SK-N-SH treated with all-trans-retinoic acid at 6 μM for 48 hours (cell line): ENCODE measurements around the gene DTNB.

Experiments used
- ATAC-seq: fragments of 200-7000 bp; cut with Tn5 transposase; 3 replicates; pipeline ENCODE4 v1.9.1; 2020; ENCODE audit warnings: mild to moderate bottlenecking, moderate library complexity
- ARNTL ChIP-seq: fragments of 450-650 bp; formaldehyde crosslinking; IDR thresholded peaks from 2 replicates; pipeline ENCODE4 v1.5.0; 2020; ENCODE audit warnings: low read depth, mild to moderate bottlenecking, moderate library complexity, borderline replicate concordance
- BACH2 ChIP-seq: fragments of 250-450 bp; sonication (Bioruptor Pico); IDR thresholded peaks from 2 replicates; pipeline ENCODE4 v1.9.0; 2021; ENCODE audit warnings: mild to moderate bottlenecking, borderline replicate concordance
- CREB5 ChIP-seq: fragments of 250-450 bp; sonication (Bioruptor Pico); IDR thresholded peaks from 2 replicates; pipeline ENCODE4 v1.5.1; 2020; ENCODE audit warnings: low read depth, mild to moderate bottlenecking, moderate library complexity
- CSDC2 ChIP-seq: fragments of 250-450 bp; sonication (Bioruptor Pico); IDR thresholded peaks from 2 replicates; pipeline ENCODE4 v1.5.0; 2020; ENCODE audit warnings: mild to moderate bottlenecking, moderate library complexity
- CSRNP3 ChIP-seq: fragments of 250-450 bp; sonication (Bioruptor Pico); IDR thresholded peaks from 2 replicates; pipeline ENCODE4 v1.5.1; 2021; ENCODE audit warnings: mild to moderate bottlenecking, moderate library complexity
- ESRRG ChIP-seq: fragments of 250-450 bp; sonication (Bioruptor Pico); IDR thresholded peaks from 2 replicates; pipeline ENCODE4 v1.6.1; 2021; ENCODE audit warnings: mild to moderate bottlenecking
- GLIS3 ChIP-seq: fragments of 250-450 bp; sonication (Bioruptor Pico); IDR thresholded peaks from 2 replicates; pipeline ENCODE4 v1.5.0; 2020; ENCODE audit warnings: mild to moderate bottlenecking, moderate library complexity
- ISL1 ChIP-seq: fragments of 250-450 bp; sonication (Bioruptor Pico); IDR thresholded peaks from 2 replicates; pipeline ENCODE4 v2.1.2; 2022; ENCODE audit warnings: mild to moderate bottlenecking, moderate library complexity
- OSR1 ChIP-seq: fragments of 250-450 bp; sonication (Bioruptor Pico); IDR thresholded peaks from 2 replicates; pipeline ENCODE4 v1.8.0; 2022; ENCODE audit warnings: moderate library complexity, mild to moderate bottlenecking, inconsistent platforms
- PATZ1 ChIP-seq: fragments of 250-450 bp; sonication (Bioruptor Pico); IDR thresholded peaks from 2 replicates; pipeline ENCODE4 v1.8.0; 2020; ENCODE audit warnings: mild to moderate bottlenecking, moderate library complexity, borderline replicate concordance
- PPARA ChIP-seq: fragments of 250-450 bp; sonication (Bioruptor Pico); IDR thresholded peaks from 2 replicates; pipeline ENCODE4 v1.5.0; 2020; ENCODE audit warnings: mild to moderate bottlenecking, borderline replicate concordance
- RARB ChIP-seq: fragments of 250-450 bp; sonication (Bioruptor Pico); IDR thresholded peaks from 2 replicates; pipeline ENCODE4 v1.8.0; 2021; ENCODE audit warnings: mild to moderate bottlenecking, moderate library complexity
- SNAI2 ChIP-seq: fragments of 250-450 bp; sonication (Bioruptor Pico); IDR thresholded peaks from 2 replicates; pipeline ENCODE4 v1.5.0; 2020; ENCODE audit warnings: mild to moderate bottlenecking, moderate library complexity
- TCF4 ChIP-seq: fragments of 250-450 bp; sonication (Bioruptor Pico); IDR thresholded peaks from 2 replicates; pipeline ENCODE4 v1.8.0; 2021; ENCODE audit warnings: mild to moderate bottlenecking, moderate library complexity, borderline replicate concordance
- TOX ChIP-seq: fragments of 250-450 bp; sonication (Bioruptor Pico); IDR thresholded peaks from 2 replicates; pipeline ENCODE4 v1.8.0; 2021; ENCODE audit warnings: mild to moderate bottlenecking, moderate library complexity, borderline replicate concordance
- TSHZ2 ChIP-seq: fragments of 250-450 bp; sonication (Bioruptor Pico); IDR thresholded peaks from 2 replicates; pipeline ENCODE4 v1.5.0; 2020; ENCODE audit warnings: mild to moderate bottlenecking, moderate library complexity
- ZC3H10 ChIP-seq: fragments of 250-450 bp; sonication (Bioruptor Pico); IDR thresholded peaks from 2 replicates; pipeline ENCODE4 v1.5.1; 2021; ENCODE audit warnings: mild to moderate bottlenecking, moderate library complexity
- ZFP30 ChIP-seq: fragments of 450-650 bp; formaldehyde crosslinking; IDR thresholded peaks from 2 replicates; pipeline ENCODE4 v1.5.0; 2022; ENCODE audit warnings: mild to moderate bottlenecking, moderate library complexity
- ZNF565 ChIP-seq: fragments of 450-650 bp; formaldehyde crosslinking; conservative IDR thresholded peaks from 2 replicates; pipeline ENCODE4 v1.5.0; 2020; ENCODE audit warnings: low read depth, mild to moderate bottlenecking, moderate library complexity
- ZNF70 ChIP-seq: fragments of 450-650 bp; formaldehyde crosslinking; IDR thresholded peaks from 2 replicates; pipeline ENCODE4 v1.5.0; 2020; ENCODE audit warnings: mild to moderate bottlenecking, moderate library complexity
- ZNF8 ChIP-seq: fragments of 450-650 bp; formaldehyde crosslinking; IDR thresholded peaks from 2 replicates; pipeline ENCODE4 v1.5.0; 2020; ENCODE audit warnings: mild to moderate bottlenecking, moderate library complexity
- TF ChIP-seq, protein P1 (sequence below): fragments of 250-450 bp; sonication (Bioruptor Pico); IDR thresholded peaks from 2 replicates; pipeline ENCODE4 v1.8.0; 2021; ENCODE audit warnings: low read depth, mild to moderate bottlenecking, moderate library complexity, borderline replicate concordance

Gene DTNB

DNA sequence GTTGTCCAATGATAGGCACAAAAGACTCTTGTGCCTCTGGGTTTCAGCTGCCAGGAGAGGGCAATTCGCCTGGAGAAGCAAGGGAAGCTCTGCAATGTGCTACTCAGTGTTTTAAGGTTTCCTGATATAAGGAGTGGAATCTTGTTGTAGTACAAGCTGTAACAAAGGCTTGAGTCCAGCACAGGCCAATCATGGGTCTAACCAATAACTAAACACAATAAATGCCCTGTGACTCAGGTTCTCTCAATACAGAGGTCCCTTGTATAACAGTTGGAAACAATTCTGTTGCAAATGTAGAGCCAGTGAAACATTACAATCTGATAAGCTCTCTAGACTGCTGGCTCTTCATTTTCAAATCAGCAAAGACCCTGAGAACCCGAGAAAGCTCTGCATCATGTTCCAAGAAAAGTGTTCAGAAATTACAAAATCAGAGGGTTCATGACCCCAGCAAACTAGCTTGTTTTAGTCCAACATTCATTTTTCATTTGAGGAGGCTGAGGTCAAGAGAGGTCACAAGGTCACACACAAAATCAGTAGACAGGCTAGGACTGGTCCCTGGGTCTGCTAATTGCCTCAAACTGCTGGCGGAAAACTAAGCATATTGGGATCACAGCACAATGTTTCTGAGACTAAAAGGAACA, 272.7 kb downstream of the DTNB start (continued):
- TF ChIP-seq CSRNP3 (CRISPR knock-in tag) (no peak), GLIS3 (CRISPR knock-in tag) (no peak)

- no peak for TF ChIP-seq ZNF565
- TF ChIP-seq PPARA (CRISPR knock-in tag), result no peak
- no peak for TF ChIP-seq CSRNP3 (CRISPR knock-in tag)
- TF ChIP-seq ESRRG (CRISPR knock-in tag), result no peak
- TF ChIP-seq ISL1 (CRISPR knock-in tag), result no peak
- no peak for TF ChIP-seq ZNF8
- no peak for TF ChIP-seq BACH2 (CRISPR knock-in tag)
- TF ChIP-seq, protein P1, sequence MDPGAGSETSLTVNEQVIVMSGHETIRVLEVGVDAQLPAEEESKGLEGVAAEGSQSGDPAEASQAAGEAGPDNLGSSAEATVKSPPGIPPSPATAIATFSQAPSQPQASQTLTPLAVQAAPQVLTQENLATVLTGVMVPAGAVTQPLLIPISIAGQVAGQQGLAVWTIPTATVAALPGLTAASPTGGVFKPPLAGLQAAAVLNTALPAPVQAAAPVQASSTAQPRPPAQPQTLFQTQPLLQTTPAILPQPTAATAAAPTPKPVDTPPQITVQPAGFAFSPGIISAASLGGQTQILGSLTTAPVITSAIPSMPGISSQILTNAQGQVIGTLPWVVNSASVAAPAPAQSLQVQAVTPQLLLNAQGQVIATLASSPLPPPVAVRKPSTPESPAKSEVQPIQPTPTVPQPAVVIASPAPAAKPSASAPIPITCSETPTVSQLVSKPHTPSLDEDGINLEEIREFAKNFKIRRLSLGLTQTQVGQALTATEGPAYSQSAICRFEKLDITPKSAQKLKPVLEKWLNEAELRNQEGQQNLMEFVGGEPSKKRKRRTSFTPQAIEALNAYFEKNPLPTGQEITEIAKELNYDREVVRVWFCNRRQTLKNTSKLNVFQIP (CRISPR knock-in tag), result no peak
- no peak for TF ChIP-seq ZC3H10 (CRISPR knock-in tag)
- TF ChIP-seq TSHZ2 (CRISPR knock-in tag), result no peak
- no peak for TF ChIP-seq ZFP30 (CRISPR knock-in tag)
- no peak for TF ChIP-seq CSDC2
- TF ChIP-seq ZNF70 (CRISPR knock-in tag), result no peak
- TF ChIP-seq ARNTL, result no peak
- no peak for TF ChIP-seq OSR1
- TF ChIP-seq SNAI2 (CRISPR knock-in tag), result no peak
- no peak for TF ChIP-seq TOX (CRISPR knock-in tag)
- TF ChIP-seq, all 23 proteins: peak for 0
- no peak for ATAC-seq
Observed at GRCh38 chr2:25400169-25400568, 273.2 kb downstream of the DTNB start.

DNA sequence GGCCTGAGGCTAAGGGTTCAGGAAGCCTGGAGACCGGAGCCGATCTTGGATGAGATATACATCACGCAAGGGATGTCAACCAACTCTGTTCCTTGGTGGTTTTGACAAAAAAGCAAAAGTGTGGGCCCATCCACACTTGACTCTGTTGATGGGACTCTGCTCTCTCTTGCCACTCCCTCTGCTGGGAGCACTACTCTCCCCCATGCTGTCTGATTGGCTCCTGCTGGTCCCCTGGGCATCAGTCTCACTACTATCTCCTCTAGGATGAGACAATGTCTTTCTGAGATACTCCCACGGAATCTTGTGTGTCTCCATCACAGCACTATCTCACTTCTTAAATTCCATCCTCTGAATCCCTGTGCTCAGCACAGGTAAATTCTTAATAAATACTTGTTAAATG, 274.8 kb downstream of the DTNB start:
- no peak for TF ChIP-seq CSRNP3 (CRISPR knock-in tag)
- TF ChIP-seq TOX (CRISPR knock-in tag), result no peak
- no peak for TF ChIP-seq SNAI2 (CRISPR knock-in tag)
- TF ChIP-seq PPARA (CRISPR knock-in tag), result no peak
- no peak for TF ChIP-seq ZC3H10 (CRISPR knock-in tag)
- no peak for TF ChIP-seq CREB5 (CRISPR knock-in tag)
- TF ChIP-seq ZNF70 (CRISPR knock-in tag), result no peak
- no peak for TF ChIP-seq TSHZ2 (CRISPR knock-in tag)
- TF ChIP-seq GLIS3 (CRISPR knock-in tag), result no peak
- no peak for TF ChIP-seq OSR1
- no peak for TF ChIP-seq PATZ1
- TF ChIP-seq ISL1 (CRISPR knock-in tag), result no peak
- no peak for TF ChIP-seq TCF4 (CRISPR knock-in tag)
- TF ChIP-seq RARB, result no peak
- TF ChIP-seq ARNTL, result no peak
- no peak for ATAC-seq
